ENCODE results near the gene PPM1H.
"Not testable (repeated sequence)": the region's sequence is repeated elsewhere in the genome, so short reads cannot be mapped to it uniquely, and the experiment has no call there.

The PPM1H gene

GRCh38 chr12:62668782-62669181, 266.2 kb downstream of the PPM1H start:
- no peak for DNase-seq

GRCh38 chr12:62664951-62665350, 270.0 kb downstream of the PPM1H start:
- not testable (repeated sequence) for DNase-seq

GRCh38 chr12:62660756-62661155, 274.2 kb downstream of the PPM1H start:
- DNase-seq = no peak

- DNase-seq = no peak
Measured at GRCh38 chr12:62659453-62660295, 275.3 kb downstream of the PPM1H start.

GRCh38 chr12:62658910-62659309, 276.0 kb downstream of the PPM1H start:
- no peak for DNase-seq

- DNase-seq = no peak
Measured at GRCh38 chr12:62657363-62657632, 277.7 kb downstream of the PPM1H start.

- DNase-seq = no peak
Measured at GRCh38 chr12:62656591-62657362, 278.2 kb downstream of the PPM1H start.

GRCh38 chr12:62655666-62656151, 279.2 kb downstream of the PPM1H start:
- DNase-seq = no peak

- DNase-seq = no peak
Measured at GRCh38 chr12:62654326-62655241, 280.4 kb downstream of the PPM1H start.

GRCh38 chr12:62653740-62654139, 281.2 kb downstream of the PPM1H start:
- no peak for DNase-seq

- DNase-seq = no peak
Measured at GRCh38 chr12:62653304-62653703, 281.6 kb downstream of the PPM1H start.

GRCh38 chr12:62651138-62651537, 283.8 kb downstream of the PPM1H start:
- DNase-seq = no peak

- no peak for DNase-seq
Measured at GRCh38 chr12:62649412-62650138, 285.4 kb downstream of the PPM1H start.

- DNase-seq = no peak
Measured at GRCh38 chr12:62647586-62647985, 287.4 kb downstream of the PPM1H start.

- no peak for DNase-seq
Measured at GRCh38 chr12:62646566-62646965, 288.4 kb downstream of the PPM1H start.

- DNase-seq = no peak
Measured at GRCh38 chr12:62643486-62643885, 291.5 kb downstream of the PPM1H start.

GRCh38 chr12:62642486-62642885, 292.5 kb downstream of the PPM1H start:
- DNase-seq = peak; percentile 70

GRCh38 chr12:62640910-62641448, 294.0 kb downstream of the PPM1H start:
- DNase-seq = no peak

GRCh38 chr12:62637679-62638078, 297.3 kb downstream of the PPM1H start:
- no peak for DNase-seq

GRCh38 chr12:62635649-62636048, 299.3 kb downstream of the PPM1H start:
- DNase-seq = no peak

- DNase-seq = peak; percentile 77
Measured at GRCh38 chr12:62632411-62632918, 302.5 kb downstream of the PPM1H start.

Data from retina (tissue), 1 donor.